K562 (cell line): ENCODE results near the gene GATM. TPM values are rescaled to one million over a fixed set of nuclear protein-coding genes. Genes with fewer than 3 reads are reported as not detected.

ENCODE experiments used
- C11orf30 ChIP-seq: fragments of 450-650 bp; IDR thresholded peaks from 2 replicates; pipeline ENCODE4 v1.6.1; 2016; ENCODE audit warnings: low read depth, mild to moderate bottlenecking
- CTCFL ChIP-seq: IDR thresholded peaks from 2 replicates; pipeline ENCODE4 v1.6.1; 2011; ENCODE audit warnings: borderline replicate concordance, low read depth, mild to moderate bottlenecking, moderate library complexity, low read length; ENCODE audit not compliant: insufficient read depth, poor library complexity, severe bottlenecking
- DPF2 ChIP-seq: fragments of 450-650 bp; IDR thresholded peaks from 2 replicates; pipeline ENCODE4 v1.6.1; 2016
- EP300 ChIP-seq: IDR thresholded peaks from 2 replicates; pipeline ENCODE4 v1.6.1; 2012; ENCODE audit warnings: low read length, improper control_type of control experiment
- EP400 ChIP-seq: fragments of 450-650 bp; IDR thresholded peaks from 2 replicates; pipeline ENCODE4 v1.6.1; 2017; ENCODE audit warnings: antibody characterized with exemption, mild to moderate bottlenecking, moderate library complexity
- ETV1 ChIP-seq: fragments of 450-650 bp; conservative IDR thresholded peaks from 2 replicates; pipeline ENCODE4 v1.6.1; 2016; ENCODE audit warnings: missing genetic modification characterization, control low read depth, low read depth, missing compliant biosample characterization
- KDM5B ChIP-seq: fragments of 200-600 bp; sonication (generic); IDR thresholded peaks from 2 replicates; pipeline ENCODE4 v1.6.1; 2012; ENCODE audit warnings: low read depth, mild to moderate bottlenecking, moderate library complexity, low read length, control low read depth, inconsistent platforms; ENCODE audit not compliant: insufficient replicate concordance
- MTA2 ChIP-seq: fragments of 450-650 bp; IDR thresholded peaks from 2 replicates; pipeline ENCODE4 v1.6.1; 2016; ENCODE audit warnings: low read depth
- PREB ChIP-seq: sonication (generic); formaldehyde crosslinking; IDR thresholded peaks from 2 replicates; pipeline ENCODE4 v1.8.1; 2023; ENCODE audit warnings: mild to moderate bottlenecking, missing genetic modification reagents
- PTTG1 ChIP-seq: fragments of 450-650 bp; IDR thresholded peaks from 2 replicates; pipeline ENCODE4 v1.6.1; 2016; ENCODE audit warnings: low read depth, mild to moderate bottlenecking, missing genetic modification characterization, missing compliant biosample characterization
- REST ChIP-seq, 2 experiments: fragments of 450-650 bp; formaldehyde crosslinking in 1 of 2; IDR thresholded peaks; 2 replicates each; pipeline versions ENCODE4 v1.4.0 to v1.6.1; 2014 to 2020; ENCODE audit warnings: mild to moderate bottlenecking in 2 of 2, borderline replicate concordance in 1 of 2, low read depth in 1 of 2
- SMAD1 ChIP-seq: fragments of 150-350 bp; IDR thresholded peaks from 2 replicates; pipeline ENCODE4 v1.6.1; 2014; ENCODE audit warnings: low read length, low read depth; ENCODE audit not compliant: partially characterized antibody
- TEAD1 ChIP-seq, 2 experiments: fragments of 450-650 bp in 1 of 2; sonication (generic) in 1 of 2; formaldehyde crosslinking; IDR thresholded peaks; 2 replicates each; pipeline versions ENCODE4 v1.4.0 to v1.8.0; 2020 to 2022; ENCODE audit warnings: mild to moderate bottlenecking in 2 of 2, missing genetic modification reagents in 1 of 2
- ZNF644 ChIP-seq: fragments of 200-800 bp; sonication (Bioruptor generic); IDR thresholded peaks from 2 replicates; pipeline ENCODE4 v1.6.1; 2016; ENCODE audit warnings: low read depth, missing genetic modification characterization, missing compliant biosample characterization
- polyA plus RNA-seq, 8 experiments: library from polyadenylated mRNA; depleted of rRNA in 4 of 8; stranded (reverse) in 5 of 8; unstranded in 3 of 8; fragments of >200 nt; fragmentation: Nextera tagmentation in 2 of 8; fragmentation: Illumina TruSeq in 1 of 8; extraction: Ambion mirVana in 2 of 8; extraction: Trizol in 1 of 8; gene quantifications; 2 replicates each; pipeline versions ENCODE4 v1.2.1 to v1.2.3, GENCODE V29; 2011 to 2014; ENCODE audit warnings: inconsistent platforms in 1 of 8, missing spikeins in 1 of 8
- total RNA-seq, 7 experiments: library from RNA; depleted of rRNA in 6 of 7; stranded (reverse); fragments of >200 nt in 6 of 7; fragmentation: Illumina TruSeq in 2 of 7; extraction: Trizol in 2 of 7; gene quantifications; 2 replicates each; pipeline versions ENCODE4 v1.2.1 to v1.2.3, GENCODE V29; 2011 to 2021; ENCODE audit warnings: low replicate concordance in 1 of 7

Gene GATM
- total and polyA plus RNA-seq, 9 of the 15 experiments (the other 6 are each of a cell fraction or from before 2014, with no cell fraction given) = 0.11 to 1.1 (median 0.65) TPM

GRCh38 chr15:45402955-45403877 lies 24.9 kb upstream of the GATM start (continued):
- TF ChIP-seq CTCFL (peak; percentile 14), EP300 (no peak), PTTG1 (tag) (no peak), C11orf30 (no peak; the same call in 1 of the 2 replicates), REST (IDR thresholded peaks at IDR 0.05; ENCODE audit: borderline replicate concordance) (peak; percentile 40), REST (CRISPR knock-in tag; IDR thresholded peaks at IDR 0.05; ENCODE audit: low read depth) (peak; percentile 75; the same call in 1 of the 2 replicates), SMAD1 (no peak), DPF2 (no peak), MTA2 (no peak), KDM5B (no peak), ZNF644 (no peak), TEAD1 (CRISPR knock-in tag; IDR thresholded peaks at IDR 0.05) (0 out of 4 replicates have a peak, but pooled peaks of 1 of the 2 experiments have one; percentile 6), PREB (CRISPR knock-in tag) (no peak), ETV1 (tag) (no peak), EP400 (no peak; the same call in 1 of the 2 replicates)
